ENCODE data around the gene POLR2M.

DNA sequence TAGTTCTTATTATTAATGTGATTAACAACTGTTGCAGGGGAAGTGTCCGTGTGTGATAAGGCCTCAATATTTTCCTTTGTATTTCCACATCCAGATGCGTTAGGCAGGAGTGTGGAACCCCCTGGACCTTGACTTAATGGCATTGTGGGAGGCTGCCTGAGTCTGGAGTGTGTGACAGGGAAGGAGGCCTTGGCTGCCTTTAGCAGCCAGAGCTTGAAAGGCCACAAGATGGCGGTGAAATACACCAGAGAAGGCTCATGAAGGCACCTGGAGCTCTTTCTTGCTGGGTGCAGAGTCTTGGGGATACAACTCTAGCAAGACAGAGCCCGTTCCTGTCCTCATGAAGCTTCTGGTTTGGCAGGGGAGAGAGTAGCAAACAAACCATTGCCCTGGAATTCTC, 36.9 kb downstream of the POLR2M start:
- TF ChIP-seq GATA2 (IDR thresholded peaks at IDR 0.05; ENCODE audit: low read depth, low read length), result no peak
- no peak for TF ChIP-seq GATA3 (IDR thresholded peaks at IDR 0.05; ENCODE audit: low read depth, low read length)

Data from SH-SY5Y (cell line).